ENCODE measurements around the gene FAM53A.

- TF ChIP-seq RAD21 (IDR thresholded peaks at IDR 0.05; ENCODE audit: low read length): no peak
- TF ChIP-seq, protein P1, sequence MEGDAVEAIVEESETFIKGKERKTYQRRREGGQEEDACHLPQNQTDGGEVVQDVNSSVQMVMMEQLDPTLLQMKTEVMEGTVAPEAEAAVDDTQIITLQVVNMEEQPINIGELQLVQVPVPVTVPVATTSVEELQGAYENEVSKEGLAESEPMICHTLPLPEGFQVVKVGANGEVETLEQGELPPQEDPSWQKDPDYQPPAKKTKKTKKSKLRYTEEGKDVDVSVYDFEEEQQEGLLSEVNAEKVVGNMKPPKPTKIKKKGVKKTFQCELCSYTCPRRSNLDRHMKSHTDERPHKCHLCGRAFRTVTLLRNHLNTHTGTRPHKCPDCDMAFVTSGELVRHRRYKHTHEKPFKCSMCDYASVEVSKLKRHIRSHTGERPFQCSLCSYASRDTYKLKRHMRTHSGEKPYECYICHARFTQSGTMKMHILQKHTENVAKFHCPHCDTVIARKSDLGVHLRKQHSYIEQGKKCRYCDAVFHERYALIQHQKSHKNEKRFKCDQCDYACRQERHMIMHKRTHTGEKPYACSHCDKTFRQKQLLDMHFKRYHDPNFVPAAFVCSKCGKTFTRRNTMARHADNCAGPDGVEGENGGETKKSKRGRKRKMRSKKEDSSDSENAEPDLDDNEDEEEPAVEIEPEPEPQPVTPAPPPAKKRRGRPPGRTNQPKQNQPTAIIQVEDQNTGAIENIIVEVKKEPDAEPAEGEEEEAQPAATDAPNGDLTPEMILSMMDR (conservative IDR thresholded peaks at IDR 0.05; ENCODE audit: low read depth, low read length): no peak
- TF ChIP-seq, protein P2, sequence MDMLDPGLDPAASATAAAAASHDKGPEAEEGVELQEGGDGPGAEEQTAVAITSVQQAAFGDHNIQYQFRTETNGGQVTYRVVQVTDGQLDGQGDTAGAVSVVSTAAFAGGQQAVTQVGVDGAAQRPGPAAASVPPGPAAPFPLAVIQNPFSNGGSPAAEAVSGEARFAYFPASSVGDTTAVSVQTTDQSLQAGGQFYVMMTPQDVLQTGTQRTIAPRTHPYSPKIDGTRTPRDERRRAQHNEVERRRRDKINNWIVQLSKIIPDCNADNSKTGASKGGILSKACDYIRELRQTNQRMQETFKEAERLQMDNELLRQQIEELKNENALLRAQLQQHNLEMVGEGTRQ (IDR thresholded peaks at IDR 0.05; ENCODE audit: low read depth, low read length): no peak
- TF ChIP-seq MAZ (IDR thresholded peaks at IDR 0.05; ENCODE audit: borderline replicate concordance, low read depth, low read length): no peak
- TF ChIP-seq CEBPB (IDR thresholded peaks at IDR 0.05; ENCODE audit: low read depth, low read length): no peak
- TF ChIP-seq POLR2A (IDR thresholded peaks at IDR 0.05; ENCODE audit: low read depth, low read length): no peak
- no peak for TF ChIP-seq MXI1 (IDR thresholded peaks at IDR 0.05; ENCODE audit: borderline replicate concordance, low read depth, low read length)
- no peak for TF ChIP-seq RCOR1 (IDR thresholded peaks at IDR 0.05; ENCODE audit: insufficient replicate concordance, low read length)
- TF ChIP-seq MAFK (IDR thresholded peaks at IDR 0.05; ENCODE audit: low read depth, low read length): no peak
- no peak for TF ChIP-seq RFX5 (IDR thresholded peaks at IDR 0.05; ENCODE audit: low read depth, low read length)
Observed at GRCh38 chr4:1638272-1638598, 45.9 kb downstream of the FAM53A start.
